HL-60 (cell line): ENCODE measurements around the gene LPCAT1.

Experiments used
- DNase-seq, 2 experiments: peaks; one replicate each; pipeline ENCODE4 v3.0.0-alpha.2; 2010 to 2020; ENCODE audit warnings: low read depth in 1 of 2, low spot score in 1 of 2
- H3K27ac ChIP-seq: fragments of 250-450 bp; sonication (Bioruptor Pico); replicated peaks from 2 replicates; pipeline ENCODE4 v1.5.1; 2020; ENCODE audit warnings: mild to moderate bottlenecking, moderate library complexity
- H3K27me3 ChIP-seq: fragments of 250-450 bp; sonication (Bioruptor Pico); 2 replicates; pipeline ENCODE4 v1.5.1; 2021; ENCODE audit warnings: mild to moderate bottlenecking, moderate library complexity; ENCODE audit not compliant: insufficient read depth, poor library complexity, severe bottlenecking
- H3K4me3 ChIP-seq: replicated peaks from 2 replicates; pipeline ENCODE4 v1.5.1; 2011; ENCODE audit warnings: mild to moderate bottlenecking, control low read depth, low read length; ENCODE audit not compliant: insufficient read depth
- CTCF ChIP-seq: IDR thresholded peaks from one replicate; pipeline ENCODE4 v1.5.1; 2011; ENCODE audit warnings: low read length, control low read depth, inconsistent platforms; ENCODE audit not compliant: insufficient read depth
- GABPA ChIP-seq: IDR thresholded peaks from 2 replicates; pipeline ENCODE4 v1.6.1; 2012; ENCODE audit warnings: low read depth
- POLR2AphosphoS5 ChIP-seq: IDR thresholded peaks from 2 replicates; pipeline ENCODE4 v1.6.1; 2012; ENCODE audit warnings: low read depth
- REST ChIP-seq: IDR thresholded peaks from 2 replicates; pipeline ENCODE4 v1.6.1; 2012; ENCODE audit warnings: low read depth; ENCODE audit not compliant: insufficient replicate concordance
- SPI1 ChIP-seq: IDR thresholded peaks from 2 replicates; pipeline ENCODE4 v1.6.1; 2012; ENCODE audit warnings: low read depth, mild to moderate bottlenecking, borderline replicate concordance

LPCAT1 gene

GRCh38 chr5:1527533-1528205 is 3.9 kb upstream of the LPCAT1 start:
- no peak for DNase-seq
- no peak overlapping the region for H3K4me3 ChIP-seq
- no peaks in the 10 kb centered on the region for H3K27me3 ChIP-seq
- TF ChIP-seq SPI1 (no peak), CTCF (no peak), REST (no peak), POLR2AphosphoS5 (no peak)
- no peak overlapping the region for H3K27ac ChIP-seq

GRCh38 chr5:1526681-1527131 is 2.9 kb upstream of the LPCAT1 start:
- TF ChIP-seq POLR2AphosphoS5 (no peak), SPI1 (no peak), GABPA (no peak), REST (no peak), CTCF (no peak)
- no peaks in the 10 kb centered on the region for H3K27me3 ChIP-seq
- no peak overlapping the region for H3K4me3 ChIP-seq
- no peak for DNase-seq
- no peak overlapping the region for H3K27ac ChIP-seq

- DNase-seq = no peak
- H3K27ac ChIP-seq = no peak overlapping the region
- TF ChIP-seq POLR2AphosphoS5 = no peak
- no peak for TF ChIP-seq GABPA
- no peak for TF ChIP-seq REST
- no peak for TF ChIP-seq CTCF
- no peak for TF ChIP-seq SPI1
- H3K4me3 ChIP-seq = no peak overlapping the region
- H3K27me3 ChIP-seq = no peaks in the 10 kb centered on the region
These were observed 2.5 kb upstream of the LPCAT1 start for GRCh38 chr5:1526190-1526631.
